CD4-positive, alpha-beta T cell treated with Interleukin-12 subunit alpha and Interleukin-12 subunit beta, for 1 hour (primary cell): ENCODE data around the gene APOOL.
"Not testable (repeated sequence)": the region's sequence is repeated elsewhere in the genome, so short reads cannot be mapped to it uniquely, and the experiment has no call there.

ENCODE experiments used
- DNase-seq: peaks from one replicate; pipeline ENCODE4 v3.0.0-alpha.2; 2020

APOOL gene

DNA sequence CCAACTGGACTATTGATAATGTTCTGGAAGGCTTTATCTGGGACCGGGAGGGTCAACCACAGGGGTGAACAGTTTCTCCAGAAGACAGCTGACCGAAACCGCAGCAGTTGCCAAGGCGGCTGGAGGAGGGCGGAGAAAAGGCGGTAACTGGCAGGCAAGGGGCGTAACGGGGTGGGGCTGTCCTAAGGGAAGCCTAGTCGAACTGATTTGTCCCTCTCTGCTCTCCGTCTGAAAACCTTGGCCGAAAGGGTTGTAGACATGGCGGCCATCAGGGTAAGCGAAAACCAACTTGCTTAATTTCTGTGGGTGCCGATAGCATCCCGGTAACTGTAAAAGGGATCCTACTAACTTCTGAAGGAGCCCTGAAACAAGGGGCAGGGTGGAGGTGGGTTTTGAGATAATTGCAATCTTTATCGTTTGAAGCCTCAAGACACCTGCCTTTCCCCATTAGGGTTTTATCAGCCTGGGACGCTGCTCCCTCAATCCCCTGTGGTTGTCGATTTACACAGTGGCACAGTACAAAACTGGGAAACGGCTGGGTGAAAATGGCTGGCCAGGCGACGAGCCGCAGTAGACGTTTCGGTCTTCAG lies at the start of gene APOOL:
Gene APOOL, plus strand, starts transcription at position 223 of the 590 bp plus-strand sequence. Its CDS starts 36 bp downstream, at position 259.
- peak; percentile 83 for DNase-seq

DNA sequence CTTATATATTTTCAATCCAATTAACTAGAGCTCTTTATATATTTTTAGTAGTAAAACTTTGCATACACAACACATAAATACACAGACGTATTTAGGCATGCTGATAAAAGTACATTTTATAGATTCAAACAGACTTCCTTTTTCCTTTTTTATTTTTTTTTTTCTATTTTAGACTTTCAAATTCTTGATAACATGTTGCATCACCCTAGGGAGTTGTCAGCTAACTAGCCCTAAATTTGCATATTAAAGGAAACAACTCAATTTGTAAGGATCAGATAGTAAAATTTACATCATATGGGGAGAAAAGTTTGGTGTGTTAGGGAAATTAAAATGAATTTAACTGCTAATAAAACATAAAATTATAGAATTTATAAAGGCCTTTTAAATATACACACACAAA lies 47.4 kb upstream of the APOOL start:
- DNase-seq = no peak

- DNase-seq = no peak
Measured at GRCh38 chrX:84974803-84975202, 28.9 kb upstream of the APOOL start.

GRCh38 chrX:84991739-84992138 lies 11.9 kb upstream of the APOOL start:
- not testable (repeated sequence) for DNase-seq

DNA sequence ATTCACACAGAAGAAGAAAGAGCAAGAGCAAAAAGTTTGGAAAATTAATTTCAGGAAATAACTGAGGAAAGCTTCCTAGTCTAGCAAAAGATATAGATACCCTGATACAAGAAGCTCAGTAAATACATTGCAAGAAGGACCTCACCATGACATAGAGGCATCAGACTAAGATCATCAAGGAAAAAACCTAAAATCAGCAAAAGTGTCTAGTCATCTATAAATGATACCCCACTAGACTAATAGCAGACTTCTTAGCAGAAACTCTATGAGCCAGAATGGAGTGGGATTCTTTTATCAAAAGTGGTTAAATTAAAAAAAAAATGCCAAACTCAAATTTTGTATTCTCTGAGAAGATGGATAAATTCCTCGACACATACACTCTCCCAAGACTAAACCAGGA lies 10.5 kb upstream of the APOOL start:
- no peak for DNase-seq

GRCh38 chrX:85001344-85001743 lies 2.3 kb upstream of the APOOL start:
- no peak for DNase-seq

GRCh38 chrX:85004255-85004654 lies 578 bp downstream of the APOOL start:
- DNase-seq = no peak

DNA sequence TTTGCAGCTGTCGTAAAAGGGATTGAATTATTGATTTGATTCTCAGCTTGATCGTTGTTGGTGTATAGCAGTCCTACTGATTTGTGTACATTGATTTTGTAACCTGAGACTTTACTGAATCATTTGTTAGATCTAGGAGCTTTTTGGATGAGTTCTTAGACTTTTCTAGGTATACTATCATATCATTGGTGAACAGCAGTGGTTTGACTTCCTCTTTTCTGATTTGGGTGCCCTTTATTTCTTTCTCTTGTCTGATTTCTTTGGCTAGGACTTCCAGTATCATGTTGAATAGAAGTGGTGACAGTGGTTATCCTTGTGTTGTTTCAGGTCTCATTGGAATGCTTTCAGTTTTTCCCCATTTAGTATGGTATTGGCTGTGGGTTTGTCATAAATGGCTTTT lies 8.4 kb downstream of the APOOL start:
- DNase-seq = no peak

- DNase-seq = not testable (repeated sequence)
Measured at GRCh38 chrX:85015351-85015750, 11.7 kb downstream of the APOOL start.

DNA sequence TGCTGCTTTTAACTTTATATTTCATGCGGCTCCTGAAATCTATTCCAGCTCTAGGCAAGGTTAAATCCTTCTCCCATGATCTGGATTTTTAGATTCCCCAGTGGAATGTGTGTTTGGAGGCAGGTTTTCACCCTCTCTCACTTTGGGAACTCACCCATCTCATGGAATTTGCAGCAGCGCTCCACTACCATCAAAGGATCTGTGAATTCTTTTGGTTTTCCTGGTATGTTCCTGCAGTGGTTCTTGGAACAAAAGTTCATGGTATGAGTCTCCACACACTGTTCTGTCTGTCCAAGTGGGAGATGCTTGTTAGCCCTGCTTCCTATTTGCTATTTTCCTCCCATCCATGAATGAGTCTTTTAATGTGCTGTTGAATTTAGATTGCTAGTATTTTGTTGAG lies 14.0 kb downstream of the APOOL start:
- DNase-seq = no peak

DNA sequence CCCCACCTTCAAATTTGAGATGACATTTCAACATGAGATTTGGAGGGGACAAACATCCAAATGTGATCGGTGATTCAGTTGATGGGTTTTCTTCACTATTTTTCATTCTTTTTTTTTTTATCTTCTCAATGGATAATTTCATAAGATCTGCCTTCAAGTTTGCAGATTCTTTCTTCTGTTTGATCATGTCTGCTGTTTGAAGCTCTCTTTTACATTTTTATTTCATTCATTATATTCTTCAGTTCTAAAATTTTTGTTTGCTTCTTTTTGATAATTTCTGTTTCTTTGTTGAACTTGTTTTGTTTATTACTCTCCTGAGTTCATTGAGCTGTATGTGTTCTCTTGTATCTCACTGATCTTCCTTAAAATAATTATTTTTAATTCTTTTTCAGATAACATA lies 14.8 kb downstream of the APOOL start:
- DNase-seq = no peak

- no peak for DNase-seq
Measured at GRCh38 chrX:85020216-85020615, 16.5 kb downstream of the APOOL start.

GRCh38 chrX:85024044-85024443 lies 20.4 kb downstream of the APOOL start:
- no peak for DNase-seq

GRCh38 chrX:85024562-85024961 lies 20.9 kb downstream of the APOOL start:
- no peak for DNase-seq

- DNase-seq = no peak
Measured at GRCh38 chrX:85026170-85026569, 22.5 kb downstream of the APOOL start.

GRCh38 chrX:85029043-85029442 lies 25.4 kb downstream of the APOOL start:
- no peak for DNase-seq

- DNase-seq = no peak
Measured at GRCh38 chrX:85031505-85031904, 27.8 kb downstream of the APOOL start.

DNA sequence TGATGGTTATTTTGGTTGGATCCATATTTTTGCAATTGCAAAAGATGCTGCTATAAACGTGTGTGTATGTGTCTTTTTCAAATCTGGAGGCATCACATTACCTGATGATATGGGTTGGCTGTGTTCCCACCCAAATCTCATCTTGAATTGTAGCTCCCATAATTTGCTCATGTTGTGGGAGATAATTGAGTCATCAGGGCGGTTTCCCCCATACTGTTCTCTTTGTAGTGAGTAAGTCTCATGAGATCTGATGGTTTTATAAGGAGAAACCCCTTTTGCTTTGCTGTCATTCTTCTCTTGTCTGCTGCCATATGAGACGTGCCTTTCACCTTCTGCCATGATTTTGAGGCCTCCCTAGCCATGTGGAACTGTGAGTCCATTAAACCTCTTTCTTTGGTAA lies 33.4 kb downstream of the APOOL start:
- DNase-seq = no peak

- DNase-seq = no peak
Measured at GRCh38 chrX:85051627-85052026, 48.0 kb downstream of the APOOL start.

DNA sequence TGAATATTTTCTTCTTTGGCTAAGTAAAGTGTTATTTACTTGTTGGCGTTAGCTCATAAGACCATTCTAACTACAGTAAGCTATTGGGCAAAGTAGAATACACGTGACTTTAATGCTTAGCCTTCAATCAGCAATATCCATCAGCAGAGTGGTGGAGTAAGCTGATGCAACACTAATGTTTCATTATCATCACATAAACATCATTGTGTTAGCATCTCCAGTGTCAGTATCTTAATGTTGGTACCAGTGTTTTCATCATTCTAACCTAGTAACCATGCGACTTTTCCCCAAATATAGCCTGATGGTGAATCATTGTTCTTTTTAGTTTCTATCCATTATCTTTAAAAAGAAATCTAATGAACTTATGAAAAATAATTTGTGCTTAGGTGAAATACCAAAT lies 48.5 kb downstream of the APOOL start:
- DNase-seq = no peak

- DNase-seq = no peak
Measured at GRCh38 chrX:85052636-85053343, 49.1 kb downstream of the APOOL start.

- no peak for DNase-seq
Measured at GRCh38 chrX:85065512-85066198, 62.0 kb downstream of the APOOL start.

DNA sequence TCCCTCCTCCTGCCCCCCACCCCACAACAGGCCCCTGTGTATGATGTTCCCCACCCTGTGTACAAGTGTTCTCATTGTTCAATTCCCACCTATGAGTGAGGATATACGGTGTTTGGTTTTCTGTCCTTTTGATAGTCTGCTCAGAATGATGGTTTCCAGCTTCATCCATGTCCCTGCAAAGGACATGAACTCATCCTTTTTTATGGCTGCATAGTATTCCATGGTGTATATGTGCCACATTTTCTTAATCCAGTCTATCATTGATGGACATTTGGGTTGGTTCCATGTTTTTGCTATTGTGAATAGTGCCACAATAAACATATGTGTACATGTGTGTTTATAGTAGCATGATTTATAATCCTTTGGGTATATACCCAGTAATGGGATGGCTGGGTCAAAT lies 73.6 kb downstream of the APOOL start:
- not testable (repeated sequence) for DNase-seq

DNA sequence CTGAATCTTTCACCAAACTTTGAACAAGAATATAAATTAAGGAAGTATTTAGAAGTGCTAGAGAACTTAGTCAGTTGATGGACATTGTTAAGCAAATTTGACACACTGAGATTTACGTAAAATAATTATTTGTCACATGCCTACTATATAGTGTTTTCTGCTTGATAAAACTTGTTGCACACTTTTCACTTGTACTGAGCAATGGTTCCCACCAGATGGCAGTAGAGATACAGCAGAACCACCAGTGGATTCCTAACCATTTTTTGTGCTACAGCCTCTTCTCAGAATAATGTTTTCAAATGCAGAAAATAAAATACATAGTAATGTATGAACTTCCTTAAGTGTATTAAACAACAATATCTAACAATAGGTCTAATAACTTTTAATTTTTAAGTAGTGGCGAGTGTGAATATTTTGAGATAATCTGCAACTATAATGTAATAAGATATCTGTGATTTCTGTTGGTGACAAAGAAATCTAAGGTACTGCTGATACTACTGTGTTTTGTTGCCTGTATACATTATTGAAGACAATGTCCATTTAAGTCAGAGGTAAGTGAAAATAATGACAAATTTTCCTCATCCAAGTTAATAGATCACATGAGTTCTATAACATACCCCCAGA lies 81.2 kb downstream of the APOOL start:
- DNase-seq = peak; percentile 34
